Measurements from ENCODE around the gene CETN3.
"Not testable (repeated sequence)": the region's sequence is repeated elsewhere in the genome, so short reads cannot be mapped to it uniquely, and the experiment has no call there.

Gene CETN3

DNA sequence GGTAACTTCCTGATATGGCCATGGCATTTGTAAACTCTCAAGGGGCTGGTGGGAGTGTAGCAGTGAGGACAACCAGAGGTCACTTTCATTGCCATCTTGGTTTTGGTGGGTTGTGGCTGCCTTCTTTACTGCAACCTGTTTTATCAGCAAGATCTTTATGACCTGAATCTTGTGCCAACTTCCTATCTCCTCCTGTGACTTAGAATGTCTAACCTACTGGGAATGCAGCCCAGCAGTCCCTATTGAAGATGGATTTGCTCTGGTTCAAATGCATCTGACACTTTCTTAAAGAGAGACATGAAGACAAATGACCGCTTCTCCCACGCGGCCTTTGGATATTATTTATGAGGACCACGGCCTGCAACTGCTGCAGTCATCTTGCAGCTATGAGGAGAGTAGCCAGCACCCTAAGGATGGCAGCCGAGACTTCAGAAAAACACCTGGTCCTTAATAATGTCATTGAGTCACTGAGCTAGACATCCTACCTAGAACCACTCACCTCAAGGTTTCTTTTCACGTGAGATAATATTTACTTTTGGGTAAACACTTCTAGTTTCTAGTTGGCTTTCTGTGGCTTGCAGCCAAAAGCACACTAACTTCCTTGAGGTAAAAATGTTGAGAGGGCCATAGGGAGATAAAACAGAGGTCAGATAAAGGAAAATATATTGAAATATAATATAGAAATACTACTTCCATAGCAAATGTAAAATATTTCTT is 28.2 kb downstream of the CETN3 start:
- no peak for DNase-seq

DNA sequence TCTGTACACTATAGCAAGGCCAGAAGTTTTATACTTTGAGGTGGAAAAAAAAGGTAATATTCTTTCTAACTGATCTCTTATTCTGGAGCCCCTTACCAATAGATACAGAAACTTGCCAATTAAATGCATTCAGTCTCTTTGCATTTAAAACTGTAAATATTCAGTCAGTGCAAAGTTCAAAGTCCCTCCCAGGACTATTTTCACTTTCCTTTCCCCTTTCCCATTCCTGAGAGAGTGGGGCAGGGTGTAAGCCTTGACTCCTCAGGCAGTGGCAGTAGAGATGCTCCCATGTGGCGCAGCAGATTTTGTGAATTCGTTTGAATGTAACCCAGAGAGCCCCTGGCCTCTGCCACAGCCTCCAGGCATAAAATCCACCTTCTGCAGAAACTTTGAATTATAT is 29.9 kb downstream of the CETN3 start:
- no peak for DNase-seq

DNA sequence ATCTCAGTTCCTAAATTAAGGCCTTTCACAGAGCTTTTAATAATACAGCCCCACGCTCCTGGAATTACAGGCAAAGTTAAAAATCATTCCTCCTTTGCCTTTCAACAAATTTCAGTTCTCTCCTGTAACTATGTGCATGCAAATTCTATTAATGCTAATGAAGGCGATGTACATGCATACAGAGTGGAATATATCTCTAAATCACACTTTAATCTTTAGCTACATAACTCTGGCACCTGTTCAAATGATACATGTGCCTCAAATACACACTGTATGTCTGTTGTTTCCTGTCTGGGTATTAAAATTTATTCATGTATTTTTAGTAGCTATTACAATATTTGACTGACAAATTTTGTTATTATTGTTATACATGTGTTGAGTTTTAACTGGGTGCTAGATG is 30.8 kb downstream of the CETN3 start:
- DNase-seq = no peak

DNA sequence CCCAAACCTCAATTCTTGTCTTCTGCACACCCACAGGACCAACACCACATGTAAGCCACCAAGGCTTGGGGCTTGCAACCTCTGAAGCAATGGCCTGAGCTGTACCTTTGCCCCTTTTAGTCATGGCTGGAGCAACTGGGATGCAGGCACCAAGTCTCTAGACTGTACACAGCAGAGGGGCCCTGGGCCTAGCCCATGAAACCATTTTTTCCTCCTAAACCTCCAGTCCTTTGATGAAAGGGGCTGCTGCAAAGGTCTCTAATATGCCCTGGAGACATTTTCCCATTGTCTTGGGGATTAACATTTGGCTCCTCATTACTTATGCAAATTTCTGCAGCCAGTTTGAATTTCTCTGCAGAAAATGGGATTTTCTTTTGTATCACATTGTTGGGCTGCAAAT is 38.3 kb downstream of the CETN3 start:
- DNase-seq = not testable (repeated sequence)

DNA sequence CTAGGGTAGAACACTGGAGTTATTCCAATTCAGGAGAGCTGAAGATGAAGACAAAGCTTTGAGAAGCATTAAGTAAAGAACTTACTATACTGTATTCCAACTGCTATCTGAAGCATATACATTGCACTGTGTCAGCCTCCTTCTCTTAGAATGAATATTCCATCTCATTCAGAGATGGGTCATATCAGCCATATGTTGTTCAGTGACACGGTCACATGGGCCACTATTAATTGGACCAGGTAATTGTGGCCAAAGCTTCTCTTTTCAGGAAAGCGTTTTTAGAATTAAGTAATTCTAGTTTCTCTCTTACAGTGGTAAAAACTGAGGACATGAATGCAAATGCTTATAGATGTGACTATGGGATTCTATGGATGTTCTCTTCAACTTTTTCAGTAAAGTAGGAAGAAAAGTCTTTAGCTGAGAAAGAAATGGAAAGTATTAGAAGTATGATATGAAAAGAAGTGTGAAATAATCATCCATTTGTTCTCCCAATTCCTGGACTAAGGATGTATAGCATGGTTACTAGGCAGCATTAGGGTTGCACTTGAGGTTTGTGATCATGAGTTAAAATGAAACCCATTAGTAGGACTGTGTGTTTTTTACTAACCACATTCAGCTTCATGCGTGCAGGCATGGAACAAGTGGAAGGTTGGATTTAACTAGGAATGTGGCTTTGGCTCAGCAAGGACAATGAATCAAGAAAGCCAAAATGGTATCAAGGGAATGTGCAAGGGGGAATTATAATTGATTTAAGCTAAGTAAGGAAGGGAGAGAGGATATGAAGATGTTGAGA is 40.9 kb downstream of the CETN3 start:
- no peak for DNase-seq

DNA sequence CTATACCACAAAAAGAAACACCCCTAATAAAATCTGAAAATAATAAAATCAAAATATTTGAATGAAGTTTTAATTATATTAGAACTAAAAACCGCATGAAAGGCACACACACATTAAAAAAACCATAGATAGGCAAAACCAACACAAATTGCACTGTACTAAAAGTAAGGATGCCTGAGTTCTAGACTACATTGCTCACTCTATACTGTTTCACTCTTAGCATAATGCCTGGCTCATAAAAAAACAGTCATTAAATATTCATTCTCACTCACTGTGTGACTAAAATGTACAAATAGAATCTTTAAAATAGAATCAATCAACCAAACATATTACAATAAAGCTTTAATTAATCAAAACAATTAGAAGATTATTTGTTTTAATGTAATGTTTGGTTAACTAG is 41.7 kb downstream of the CETN3 start:
- DNase-seq = no peak

DNA sequence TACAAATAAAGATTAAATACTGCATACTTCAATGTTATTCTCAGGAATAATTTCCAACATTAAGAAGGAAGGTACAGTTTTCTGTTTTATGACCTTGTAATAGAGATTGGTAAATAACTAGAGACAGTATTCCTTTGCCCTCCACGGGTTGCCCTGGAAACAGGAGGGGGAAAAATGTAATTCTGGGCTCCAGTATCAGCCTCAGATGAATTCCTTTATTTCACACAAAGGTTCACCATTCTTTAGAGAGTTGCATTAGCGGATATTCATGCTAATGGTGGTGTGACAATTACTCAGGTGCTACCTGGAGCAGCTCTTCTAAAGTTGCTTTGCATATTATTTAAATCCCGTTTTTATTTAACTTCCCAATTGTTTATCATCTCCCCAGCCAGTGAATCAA is 42.6 kb downstream of the CETN3 start:
- no peak for DNase-seq

DNA sequence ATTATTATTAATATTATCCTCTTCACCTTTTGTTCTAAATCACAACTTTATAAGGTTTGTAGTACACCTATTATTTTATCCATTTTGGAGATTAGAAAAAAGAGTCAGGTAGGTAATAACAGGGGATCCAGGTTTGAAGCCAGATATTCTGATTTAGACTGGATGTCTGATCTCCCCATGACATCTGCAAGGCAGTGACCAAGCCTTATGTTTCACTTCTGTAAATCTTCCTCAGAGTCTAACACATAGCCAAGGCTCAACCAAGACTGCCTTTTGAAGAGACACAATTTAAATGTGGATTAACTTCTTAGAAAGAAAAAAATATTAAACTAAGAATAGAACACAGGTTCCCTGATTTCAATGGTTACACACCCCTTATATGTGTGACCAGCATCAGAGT is 44.2 kb downstream of the CETN3 start:
- no peak for DNase-seq

DNA sequence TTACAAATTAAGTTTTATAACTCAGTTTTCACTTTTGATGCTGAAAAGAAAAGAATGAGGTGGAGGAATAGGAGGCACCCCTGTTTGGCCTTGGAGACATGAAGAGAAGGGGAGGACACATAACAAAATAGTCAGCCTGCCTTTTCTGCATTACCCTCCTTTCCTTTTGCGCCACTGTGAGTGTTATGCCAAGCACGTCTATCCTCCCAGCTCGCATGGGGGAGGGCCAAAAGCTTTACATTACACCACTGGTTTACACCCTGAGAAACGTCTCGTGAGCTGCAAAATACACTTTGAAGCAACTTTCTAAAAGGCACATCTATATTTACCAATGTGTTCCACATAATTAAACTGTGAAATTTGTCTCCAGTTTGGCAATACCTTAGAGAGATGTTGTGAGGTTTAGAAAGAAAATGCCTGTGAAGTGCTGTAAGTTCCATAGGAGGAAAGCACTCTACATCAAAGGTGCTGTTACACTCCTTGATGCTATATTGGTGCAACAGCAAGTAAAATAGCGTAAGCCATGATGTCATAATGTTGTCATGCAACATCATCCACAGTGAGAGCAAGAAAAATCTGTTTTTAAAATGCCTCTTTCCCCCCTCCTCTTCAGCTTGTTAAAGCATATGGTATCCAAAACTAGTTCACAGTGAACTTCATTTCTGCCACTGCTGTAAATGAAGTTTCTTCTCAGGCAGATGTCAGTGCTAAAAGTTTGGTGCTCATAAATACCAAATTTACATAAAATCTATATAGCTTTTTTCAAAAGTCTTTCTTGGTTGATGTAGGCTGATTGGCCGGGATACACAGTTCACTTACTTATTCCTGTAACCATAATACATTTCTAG is 50.3 kb downstream of the CETN3 start:
- no peak for DNase-seq

DNA sequence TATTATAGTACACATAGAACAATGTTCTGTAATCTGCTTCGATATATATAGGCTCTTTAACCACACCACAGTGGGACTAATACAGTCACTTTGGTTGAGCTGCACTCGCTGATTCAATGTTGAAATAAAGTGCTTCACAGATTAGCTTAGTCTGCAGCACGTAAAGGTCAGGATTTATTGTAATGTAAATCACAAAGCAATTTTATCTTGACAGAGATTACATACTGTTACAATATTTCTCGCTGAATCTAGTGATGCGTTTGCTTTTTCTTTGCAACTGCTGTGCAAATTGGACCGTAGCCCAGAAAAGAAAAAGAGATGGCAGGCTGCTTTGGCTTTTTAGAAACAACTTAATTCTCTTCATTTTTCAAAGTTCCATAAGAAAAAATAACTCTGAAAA is 52.9 kb downstream of the CETN3 start:
- no peak for DNase-seq

DNA sequence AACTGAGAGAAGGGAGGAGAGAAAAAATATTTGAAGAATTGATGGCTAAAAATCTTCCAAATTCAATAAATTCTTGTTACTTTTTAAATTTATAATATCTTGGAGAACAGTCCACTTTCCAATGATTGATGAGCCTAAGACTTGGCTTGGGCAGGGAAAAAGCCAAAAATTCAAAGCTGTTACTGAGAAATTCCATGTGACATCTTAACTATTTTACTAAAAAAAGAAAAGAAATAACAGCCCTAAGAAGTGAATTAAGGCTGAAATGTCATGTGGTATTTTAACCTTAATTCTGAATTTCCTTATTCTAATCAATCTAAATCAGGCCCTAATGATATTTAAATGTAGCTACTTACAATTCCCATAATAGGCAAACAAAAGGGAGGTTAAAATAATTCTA is 53.4 kb downstream of the CETN3 start:
- no peak for DNase-seq

DNA sequence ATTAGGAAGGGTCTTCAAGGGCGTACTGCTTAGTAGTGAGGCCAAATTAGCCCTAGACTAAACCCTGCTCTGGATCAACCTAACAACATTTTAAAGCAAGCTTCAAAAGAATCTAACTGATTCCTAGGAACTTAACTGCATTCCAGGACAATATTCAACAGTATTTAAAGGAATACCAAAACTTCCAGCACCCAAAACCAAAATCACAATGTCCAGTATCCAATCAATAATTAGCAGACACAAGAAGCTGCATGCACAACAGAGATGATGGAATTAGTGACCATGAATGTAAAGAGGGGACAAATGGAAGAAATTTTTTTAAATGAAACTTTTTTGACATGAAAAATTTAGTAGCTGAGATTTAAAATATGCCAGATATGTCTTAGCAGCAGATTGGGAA is 53.9 kb downstream of the CETN3 start:
- DNase-seq = no peak

DNA sequence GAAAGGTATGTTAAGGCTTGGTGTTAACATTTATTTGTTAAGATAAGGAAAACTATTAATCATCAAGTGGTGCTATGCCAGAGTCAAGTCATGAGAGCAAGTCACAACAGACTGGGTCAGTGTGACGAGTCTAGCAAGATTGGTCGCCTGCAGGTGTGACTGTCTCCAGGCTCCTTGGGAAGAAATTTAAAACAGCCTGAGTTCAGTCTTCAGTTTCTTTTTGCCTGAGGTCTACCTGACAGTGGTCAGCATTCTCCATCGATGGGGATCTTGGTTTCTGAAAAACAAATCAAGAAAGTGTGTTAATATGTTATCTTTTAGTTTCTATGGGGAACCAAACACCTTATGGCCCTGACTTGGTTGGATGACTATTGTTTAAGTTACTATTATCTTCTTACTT is 56.3 kb downstream of the CETN3 start:
- no peak for DNase-seq

DNA sequence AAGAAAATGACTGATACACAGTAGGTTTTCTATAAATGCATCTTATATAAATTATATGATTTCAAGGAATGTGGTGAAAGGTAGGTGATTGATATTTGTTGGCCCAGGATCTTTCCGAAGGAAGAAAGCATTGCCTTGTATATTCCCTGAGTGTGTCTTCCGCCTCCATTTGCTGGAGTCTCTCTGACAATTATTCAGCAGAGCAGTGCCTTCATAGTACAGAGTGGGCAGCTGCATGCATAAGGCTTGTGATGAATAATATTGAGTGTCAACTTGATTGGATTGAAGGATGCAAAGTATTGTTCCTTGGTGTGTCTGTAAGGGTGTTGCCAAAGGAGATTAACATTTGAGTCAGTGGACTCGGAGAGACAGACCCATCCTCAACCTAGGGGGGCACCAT is 58.5 kb downstream of the CETN3 start:
- no peak for DNase-seq

DNA sequence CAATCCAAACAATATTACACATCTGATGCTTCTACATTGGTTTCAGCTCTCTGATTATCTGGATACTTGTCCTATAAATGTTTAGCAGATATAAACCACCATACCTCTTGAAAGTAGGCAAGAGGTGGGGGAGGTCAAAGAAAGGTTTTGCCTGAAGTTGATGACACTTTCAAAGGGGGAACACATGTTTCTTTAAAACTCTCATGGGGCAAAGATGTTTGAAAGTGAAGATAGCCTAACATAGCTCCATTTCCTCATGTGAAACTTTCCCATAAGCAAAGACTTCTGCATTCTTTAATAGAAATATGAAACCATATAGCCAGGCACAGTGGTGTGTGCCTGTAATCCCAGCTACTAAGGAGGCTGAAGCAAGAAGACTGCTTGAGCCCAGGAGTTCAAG is 62.1 kb downstream of the CETN3 start:
- DNase-seq = no peak

DNA sequence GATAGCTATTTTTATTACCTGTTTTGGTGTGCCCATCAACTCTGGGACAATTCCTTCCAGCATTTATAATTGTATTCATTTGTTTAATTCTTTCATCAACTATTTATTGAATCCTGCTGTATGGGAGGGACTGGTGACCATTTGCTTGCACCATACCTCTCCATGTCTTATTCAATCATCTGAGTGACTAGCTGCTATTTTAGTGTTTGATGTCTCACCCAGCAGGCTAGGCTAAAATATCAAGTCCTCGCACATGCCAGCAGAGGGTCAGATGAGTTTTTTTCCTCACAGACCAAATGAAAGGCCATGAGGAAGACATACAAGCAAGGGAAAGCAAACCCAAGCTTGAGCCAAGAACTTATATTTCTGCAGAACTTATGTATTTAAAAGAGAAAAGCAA is 63.9 kb downstream of the CETN3 start:
- no peak for DNase-seq

DNA sequence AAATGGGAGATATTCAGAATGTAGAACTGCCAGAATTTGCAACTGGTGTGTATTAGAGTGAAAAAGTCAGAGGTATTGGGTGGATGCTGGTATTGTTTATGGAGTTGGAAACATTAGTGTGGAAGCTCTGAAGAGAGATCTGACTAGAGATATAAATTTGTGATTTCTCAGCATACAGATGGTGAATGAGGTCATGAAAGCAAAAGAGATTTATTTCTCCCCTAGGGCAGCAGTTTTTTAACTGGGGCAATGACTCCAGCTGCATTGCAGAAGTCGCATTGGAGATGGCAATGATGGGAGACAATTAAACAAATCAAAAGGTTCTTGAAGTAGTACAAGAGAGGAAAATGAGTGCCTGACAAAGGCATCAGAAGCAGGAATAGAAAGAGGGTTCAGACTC is 64.9 kb downstream of the CETN3 start:
- no peak for DNase-seq

DNA sequence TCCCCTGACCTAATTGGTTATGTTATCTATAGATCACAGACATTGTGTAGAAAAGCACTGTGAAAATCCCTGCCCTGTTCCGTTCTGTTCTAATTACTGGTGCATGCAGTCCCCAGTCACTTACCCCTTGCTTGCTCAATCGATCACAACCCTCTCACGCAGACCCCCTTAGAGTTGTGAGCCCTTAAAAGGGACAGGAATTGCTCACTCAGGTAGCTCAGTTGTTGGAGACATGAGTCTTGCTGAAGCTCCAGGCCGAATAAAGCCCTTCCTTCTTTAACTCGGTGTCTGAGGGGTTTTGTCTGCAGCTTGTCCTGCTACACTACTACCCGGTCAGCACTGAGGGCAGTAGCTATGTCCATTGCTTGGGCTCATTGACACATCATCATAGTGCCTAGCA is 65.8 kb downstream of the CETN3 start:
- not testable (repeated sequence) for DNase-seq

DNA sequence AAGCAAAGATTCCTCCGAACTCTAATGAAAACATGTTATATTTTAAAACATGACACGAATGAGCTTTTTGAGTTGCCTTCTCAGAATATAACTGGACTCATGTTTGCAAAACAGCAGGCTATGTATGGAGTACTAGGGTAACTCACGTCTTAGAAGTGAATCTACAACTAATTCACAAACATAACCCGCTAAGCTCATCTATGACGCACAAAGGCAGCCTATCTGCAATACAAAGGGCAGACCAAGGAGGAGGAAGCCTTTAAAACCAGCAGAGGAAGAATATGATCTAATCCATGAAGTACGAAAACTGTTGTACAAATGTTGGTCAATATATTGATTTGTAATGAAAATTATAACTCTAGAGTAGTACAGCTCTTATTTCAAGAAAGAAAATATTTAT is 67.0 kb downstream of the CETN3 start:
- DNase-seq = no peak
